Cardiac muscle cell (in vitro differentiated cells and primary cell): Measurements from ENCODE around the gene UBAP2L. TPM values are rescaled to one million over a fixed set of nuclear protein-coding genes. Genes with fewer than 3 reads are reported as not detected.

Source experiments
- DNase-seq, 2 donors: peaks; one replicate each; pipeline versions ENCODE4 v3.0.0 to v3.0.0-alpha.2; 2010 to 2017; ENCODE audit warnings: low read depth in 1 of 2, low spot score in 1 of 2
- H3K27ac ChIP-seq: fragments of 200-600 bp; sonication (generic); 2 replicates; pipeline ENCODE4 v1.5.1; 2016
- H3K27me3 ChIP-seq: fragments of 200-600 bp; sonication (generic); 2 replicates; pipeline ENCODE4 v1.6.0; 2016; ENCODE audit warnings: control low read depth
- H3K36me3 ChIP-seq: fragments of 200-600 bp; sonication (generic); 2 replicates; pipeline ENCODE4 v1.5.1; 2016; ENCODE audit warnings: control low read depth
- H3K4me1 ChIP-seq: fragments of 200-600 bp; sonication (generic); 2 replicates; pipeline ENCODE4 v1.8.1; 2017; ENCODE audit warnings: low read depth, mild to moderate bottlenecking, mixed run types
- H3K4me3 ChIP-seq: fragments of 200-600 bp; sonication (generic); 2 replicates; pipeline ENCODE4 v1.5.1; 2016; ENCODE audit warnings: mild to moderate bottlenecking
- H3K9me3 ChIP-seq: fragments of 200-600 bp; sonication (generic); 2 replicates; pipeline ENCODE4 v1.5.1; 2017; ENCODE audit warnings: low read depth, mild to moderate bottlenecking, control low read depth
- polyA plus RNA-seq: library from polyadenylated mRNA; unstranded; fragments of >200 nt; fragmentation: Nextera tagmentation; extraction: Ambion mirVana; gene quantifications from 2 replicates; pipeline ENCODE4 v1.2.1, GENCODE V29; 2016
- total RNA-seq: library from RNA; depleted of rRNA; stranded (reverse); fragments of >200 nt; gene quantifications from 2 replicates; pipeline ENCODE4 v1.2.3, GENCODE V29; 2016
- TF ChIP-seq, protein P1 (sequence below): IDR thresholded peaks from 2 replicates; pipeline ENCODE4 v1.5.1; 2012; ENCODE audit warnings: low read depth, mild to moderate bottlenecking, low read length

UBAP2L gene, protein sequence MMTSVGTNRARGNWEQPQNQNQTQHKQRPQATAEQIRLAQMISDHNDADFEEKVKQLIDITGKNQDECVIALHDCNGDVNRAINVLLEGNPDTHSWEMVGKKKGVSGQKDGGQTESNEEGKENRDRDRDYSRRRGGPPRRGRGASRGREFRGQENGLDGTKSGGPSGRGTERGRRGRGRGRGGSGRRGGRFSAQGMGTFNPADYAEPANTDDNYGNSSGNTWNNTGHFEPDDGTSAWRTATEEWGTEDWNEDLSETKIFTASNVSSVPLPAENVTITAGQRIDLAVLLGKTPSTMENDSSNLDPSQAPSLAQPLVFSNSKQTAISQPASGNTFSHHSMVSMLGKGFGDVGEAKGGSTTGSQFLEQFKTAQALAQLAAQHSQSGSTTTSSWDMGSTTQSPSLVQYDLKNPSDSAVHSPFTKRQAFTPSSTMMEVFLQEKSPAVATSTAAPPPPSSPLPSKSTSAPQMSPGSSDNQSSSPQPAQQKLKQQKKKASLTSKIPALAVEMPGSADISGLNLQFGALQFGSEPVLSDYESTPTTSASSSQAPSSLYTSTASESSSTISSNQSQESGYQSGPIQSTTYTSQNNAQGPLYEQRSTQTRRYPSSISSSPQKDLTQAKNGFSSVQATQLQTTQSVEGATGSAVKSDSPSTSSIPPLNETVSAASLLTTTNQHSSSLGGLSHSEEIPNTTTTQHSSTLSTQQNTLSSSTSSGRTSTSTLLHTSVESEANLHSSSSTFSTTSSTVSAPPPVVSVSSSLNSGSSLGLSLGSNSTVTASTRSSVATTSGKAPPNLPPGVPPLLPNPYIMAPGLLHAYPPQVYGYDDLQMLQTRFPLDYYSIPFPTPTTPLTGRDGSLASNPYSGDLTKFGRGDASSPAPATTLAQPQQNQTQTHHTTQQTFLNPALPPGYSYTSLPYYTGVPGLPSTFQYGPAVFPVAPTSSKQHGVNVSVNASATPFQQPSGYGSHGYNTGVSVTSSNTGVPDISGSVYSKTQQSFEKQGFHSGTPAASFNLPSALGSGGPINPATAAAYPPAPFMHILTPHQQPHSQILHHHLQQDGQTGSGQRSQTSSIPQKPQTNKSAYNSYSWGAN
- total RNA-seq: 111 and 190 TPM in 2 replicates
- 142 and 164 TPM in 2 replicates for polyA plus RNA-seq

DNA sequence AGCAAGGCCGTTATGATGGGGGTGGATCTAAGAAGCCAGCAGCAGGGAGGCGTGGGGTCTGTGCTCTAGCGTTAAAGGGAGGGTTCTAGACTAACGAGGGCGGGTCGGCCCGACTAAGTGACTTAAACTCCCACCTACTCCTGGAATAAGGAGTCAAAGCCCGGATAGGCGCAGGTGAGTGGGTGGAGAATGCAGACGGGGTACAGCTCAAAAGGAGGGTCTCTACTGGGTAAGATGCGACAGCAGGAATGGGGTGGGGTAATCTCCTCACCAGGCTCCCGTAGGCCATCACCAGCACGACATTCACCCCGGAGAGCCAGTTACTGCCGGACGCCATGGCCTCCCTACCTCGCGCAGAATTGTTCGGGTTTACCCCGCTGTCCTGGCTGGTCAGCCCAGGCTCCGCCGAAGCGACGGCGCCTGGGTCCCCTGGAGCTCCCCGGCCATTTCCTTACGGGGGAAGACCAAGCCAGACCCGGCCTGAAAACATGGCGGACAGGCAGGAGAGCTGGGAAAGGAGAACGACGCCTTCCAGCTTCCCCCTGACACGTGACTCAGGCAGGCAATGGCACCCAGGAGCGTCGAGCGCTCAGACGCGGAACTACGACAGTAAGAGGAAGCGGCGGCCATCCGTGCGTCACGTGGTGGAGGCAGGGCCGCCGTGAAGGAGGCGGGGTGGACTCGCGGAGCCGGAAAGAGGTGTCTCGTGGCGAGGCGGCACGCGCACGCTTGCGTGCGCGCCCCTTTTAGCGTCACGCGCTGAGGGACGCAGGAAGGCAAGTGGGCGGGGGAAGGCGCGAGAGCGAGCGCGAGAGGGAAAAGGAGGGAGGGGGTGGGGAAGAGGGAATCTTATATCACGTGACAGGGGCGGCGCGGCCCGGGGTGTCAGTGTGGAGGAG is at the start of gene UBAP2L:
TSS of gene UBAP2L (plus strand) at position 885 of the 899 bp plus-strand sequence. CDS start 4,169 bp downstream, outside the sequence.
- Histone ChIP-seq H3K4me3 (peak within 1 kb of the TSS; percentile 87), H3K4me1 (peaks cover 35% of the 10 kb centered on the region), H3K27me3 (no peaks in the 10 kb centered on the region), H3K27ac (peak within 1 kb of the TSS; percentile 100), H3K36me3 (peaks cover 11% of the 10 kb centered on the region), H3K9me3 (no peaks in the 10 kb centered on the region)
- peak; percentile 99 to 100 for DNase-seq
- TF ChIP-seq, protein P1, sequence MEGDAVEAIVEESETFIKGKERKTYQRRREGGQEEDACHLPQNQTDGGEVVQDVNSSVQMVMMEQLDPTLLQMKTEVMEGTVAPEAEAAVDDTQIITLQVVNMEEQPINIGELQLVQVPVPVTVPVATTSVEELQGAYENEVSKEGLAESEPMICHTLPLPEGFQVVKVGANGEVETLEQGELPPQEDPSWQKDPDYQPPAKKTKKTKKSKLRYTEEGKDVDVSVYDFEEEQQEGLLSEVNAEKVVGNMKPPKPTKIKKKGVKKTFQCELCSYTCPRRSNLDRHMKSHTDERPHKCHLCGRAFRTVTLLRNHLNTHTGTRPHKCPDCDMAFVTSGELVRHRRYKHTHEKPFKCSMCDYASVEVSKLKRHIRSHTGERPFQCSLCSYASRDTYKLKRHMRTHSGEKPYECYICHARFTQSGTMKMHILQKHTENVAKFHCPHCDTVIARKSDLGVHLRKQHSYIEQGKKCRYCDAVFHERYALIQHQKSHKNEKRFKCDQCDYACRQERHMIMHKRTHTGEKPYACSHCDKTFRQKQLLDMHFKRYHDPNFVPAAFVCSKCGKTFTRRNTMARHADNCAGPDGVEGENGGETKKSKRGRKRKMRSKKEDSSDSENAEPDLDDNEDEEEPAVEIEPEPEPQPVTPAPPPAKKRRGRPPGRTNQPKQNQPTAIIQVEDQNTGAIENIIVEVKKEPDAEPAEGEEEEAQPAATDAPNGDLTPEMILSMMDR: no peak

- H3K4me3 ChIP-seq: no peak overlapping the region
- H3K4me1 ChIP-seq: no peaks in the 10 kb centered on the region
- DNase-seq: no peak
- TF ChIP-seq, protein P1: no peak
- H3K27me3 ChIP-seq: no peaks in the 10 kb centered on the region
- H3K9me3 ChIP-seq: no peaks in the 10 kb centered on the region
- no peak overlapping the region for H3K27ac ChIP-seq
- peaks cover 55% of the 10 kb centered on the region for H3K36me3 ChIP-seq
Observed at GRCh38 chr1:154171223-154171583, 49.6 kb upstream of the UBAP2L start.

GRCh38 chr1:154171880-154172279 is 48.9 kb upstream of the UBAP2L start:
- H3K4me3 ChIP-seq: no peak overlapping the region
- TF ChIP-seq, protein P1: no peak
- DNase-seq: no peak
- H3K27ac ChIP-seq: no peak overlapping the region
- no peaks in the 10 kb centered on the region for H3K4me1 ChIP-seq
- H3K36me3 ChIP-seq: peaks cover 53% of the 10 kb centered on the region
- no peaks in the 10 kb centered on the region for H3K27me3 ChIP-seq
- no peaks in the 10 kb centered on the region for H3K9me3 ChIP-seq

- TF ChIP-seq, protein P1: no peak
- peaks cover 31% of the 10 kb centered on the region for H3K36me3 ChIP-seq
- H3K27me3 ChIP-seq: no peaks in the 10 kb centered on the region
- no peak overlapping the region for H3K4me3 ChIP-seq
- no peak overlapping the region for H3K27ac ChIP-seq
- no peaks in the 10 kb centered on the region for H3K9me3 ChIP-seq
- DNase-seq: no peak
- peaks cover 10% of the 10 kb centered on the region for H3K4me1 ChIP-seq
Observed at GRCh38 chr1:154174654-154175053, 46.1 kb upstream of the UBAP2L start.

DNA sequence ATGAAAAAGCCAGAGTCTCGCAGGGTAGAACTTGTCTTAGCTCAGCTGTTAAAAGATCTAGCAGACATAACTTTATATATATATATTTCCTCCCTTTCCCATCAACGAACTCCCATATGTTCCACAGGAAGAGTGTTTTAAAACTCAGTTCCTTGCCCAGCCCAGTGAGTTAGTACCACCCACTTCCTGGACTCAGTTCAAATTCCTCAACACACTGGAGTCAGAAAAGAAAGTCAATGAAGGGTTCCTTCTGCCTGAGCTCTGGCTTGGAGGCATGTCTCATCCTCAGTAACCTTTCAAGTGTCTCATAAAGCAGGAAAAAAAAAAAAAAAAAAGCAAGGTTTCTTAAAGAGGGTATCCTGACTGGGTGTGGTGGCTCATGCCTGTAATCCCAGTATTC is 44.4 kb upstream of the UBAP2L start:
- Histone ChIP-seq H3K36me3 (peaks cover 17% of the 10 kb centered on the region), H3K9me3 (no peaks in the 10 kb centered on the region), H3K4me1 (peaks cover 11% of the 10 kb centered on the region), H3K27me3 (no peaks in the 10 kb centered on the region), H3K4me3 (no peak overlapping the region), H3K27ac (no peak overlapping the region)
- TF ChIP-seq, protein P1: no peak
- peak in 1 of 2 donors; percentile 89 for DNase-seq
